GM19023 (cell line): ENCODE results near the gene TFAM.

ENCODE experiments used
- ATAC-seq: cut with Tn5 transposase; IDR thresholded peaks from one replicate; pipeline ENCODE4 v1.9.1; 2021; ENCODE audit warnings: mild to moderate bottlenecking, moderate library complexity; ENCODE audit not compliant: unreplicated experiment

Gene TFAM

DNA sequence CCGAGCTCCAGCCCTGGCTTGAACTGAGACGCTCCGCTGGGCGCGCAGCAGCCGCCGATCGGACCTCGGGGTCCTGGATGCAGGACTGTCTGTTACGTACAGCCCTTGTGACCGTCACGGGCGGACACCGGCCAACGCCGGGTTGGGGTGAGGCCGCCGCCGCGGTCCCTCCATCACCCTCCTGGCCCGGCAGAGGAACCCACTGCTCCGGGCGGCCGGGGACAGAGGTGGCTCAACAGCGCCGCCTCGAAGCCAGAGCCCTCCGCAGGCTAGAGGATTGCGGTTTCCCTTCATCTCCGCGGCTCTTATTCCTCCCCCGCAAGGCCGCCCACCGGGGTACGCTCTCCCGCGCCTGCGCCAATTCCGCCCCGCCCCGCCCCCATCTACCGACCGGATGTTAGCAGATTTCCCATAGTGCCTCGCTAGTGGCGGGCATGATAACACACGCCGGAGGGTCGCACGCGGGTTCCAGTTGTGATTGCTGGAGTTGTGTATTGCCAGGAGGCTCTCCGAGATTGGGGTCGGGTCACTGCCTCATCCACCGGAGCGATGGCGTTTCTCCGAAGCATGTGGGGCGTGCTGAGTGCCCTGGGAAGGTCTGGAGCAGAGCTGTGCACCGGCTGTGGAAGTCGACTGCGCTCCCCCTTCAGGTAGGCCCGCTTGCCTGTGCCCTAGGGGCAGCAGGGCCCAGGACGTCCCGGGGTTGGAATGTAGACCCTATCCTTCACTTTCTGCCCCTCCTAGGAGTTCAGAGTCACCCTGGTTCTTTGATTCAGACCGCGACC, at the start of gene TFAM:
TSS of gene TFAM (plus strand) at position 412 of the 785 bp plus-strand sequence. CDS start at position 550, 138 bp downstream.
- ATAC-seq, result peak; percentile 93

DNA sequence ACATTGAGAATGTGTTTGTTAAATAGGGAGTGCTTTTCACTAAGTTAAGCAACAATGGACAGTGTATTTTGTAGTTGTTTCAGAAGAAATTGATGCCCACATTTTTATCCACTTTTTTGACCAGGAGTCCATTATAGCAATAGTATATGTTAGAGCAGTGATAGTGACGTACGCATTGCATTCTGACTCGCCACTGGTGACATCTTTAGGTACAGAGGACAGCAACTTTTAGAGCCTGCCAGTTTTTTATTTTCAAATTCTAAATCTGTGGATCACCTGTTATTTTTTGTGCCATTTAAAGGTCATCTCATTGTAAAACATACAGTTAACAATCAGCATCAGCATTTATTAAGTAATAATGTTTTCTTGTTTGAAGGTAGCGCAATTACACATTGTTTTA, 49.0 kb upstream of the TFAM start:
- no peak for ATAC-seq

DNA sequence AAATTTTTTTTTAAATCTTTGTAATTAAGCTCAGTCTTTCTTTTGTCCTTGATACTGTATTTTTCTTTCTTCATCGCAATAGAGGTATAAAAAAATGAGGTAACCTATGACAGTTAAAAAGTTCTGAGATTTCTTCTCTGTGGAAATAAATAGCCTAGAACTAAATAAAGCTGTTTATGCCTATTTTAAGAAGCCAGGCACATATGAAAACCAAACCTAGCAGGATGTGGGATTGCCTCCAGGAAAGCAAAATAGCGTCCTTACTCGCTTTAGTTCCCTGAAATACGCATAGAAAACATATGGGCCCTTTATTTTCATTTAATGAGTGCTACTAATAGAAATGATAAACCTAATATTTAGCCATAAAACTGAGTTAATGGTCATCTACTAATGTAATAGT, 43.8 kb upstream of the TFAM start:
- no peak for ATAC-seq

DNA sequence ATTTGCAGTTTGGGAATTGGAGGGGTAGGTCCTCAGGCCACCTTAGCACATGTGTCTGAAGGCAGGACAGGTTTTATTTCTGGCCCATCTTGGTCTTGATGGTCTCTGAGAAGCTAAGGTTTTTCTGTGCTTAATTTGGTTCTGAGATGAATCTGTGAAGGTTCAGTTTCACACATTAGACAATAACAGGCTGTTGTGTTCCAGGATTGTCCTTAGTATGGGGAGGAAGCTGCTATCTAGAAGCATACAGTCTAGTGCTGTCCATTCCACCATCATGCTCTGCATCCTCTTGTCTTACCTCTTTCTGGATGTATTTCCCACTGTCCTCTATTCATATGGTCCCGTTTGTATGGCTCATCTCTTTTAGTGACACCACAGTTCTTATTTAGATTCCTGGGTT, 43.3 kb upstream of the TFAM start:
- ATAC-seq, result no peak

DNA sequence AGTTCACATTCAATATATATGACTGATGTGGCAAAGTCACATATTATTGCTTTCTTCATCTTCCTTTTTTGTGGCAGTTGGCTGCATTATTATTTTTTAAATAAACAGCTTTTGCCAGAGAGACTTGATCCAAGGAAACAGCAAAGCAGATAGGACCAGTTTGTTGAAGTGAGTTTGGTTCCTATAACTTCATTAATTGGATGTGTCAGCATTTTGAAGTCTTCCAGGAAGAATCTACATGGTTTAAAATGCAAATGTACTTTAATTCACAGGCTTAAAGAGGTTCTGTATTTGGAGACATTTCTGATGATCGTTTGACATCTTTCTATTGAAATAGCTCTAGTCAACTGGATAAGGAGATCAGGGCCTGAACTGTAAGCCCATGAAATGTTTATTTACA, 37.2 kb upstream of the TFAM start:
- no peak for ATAC-seq

DNA sequence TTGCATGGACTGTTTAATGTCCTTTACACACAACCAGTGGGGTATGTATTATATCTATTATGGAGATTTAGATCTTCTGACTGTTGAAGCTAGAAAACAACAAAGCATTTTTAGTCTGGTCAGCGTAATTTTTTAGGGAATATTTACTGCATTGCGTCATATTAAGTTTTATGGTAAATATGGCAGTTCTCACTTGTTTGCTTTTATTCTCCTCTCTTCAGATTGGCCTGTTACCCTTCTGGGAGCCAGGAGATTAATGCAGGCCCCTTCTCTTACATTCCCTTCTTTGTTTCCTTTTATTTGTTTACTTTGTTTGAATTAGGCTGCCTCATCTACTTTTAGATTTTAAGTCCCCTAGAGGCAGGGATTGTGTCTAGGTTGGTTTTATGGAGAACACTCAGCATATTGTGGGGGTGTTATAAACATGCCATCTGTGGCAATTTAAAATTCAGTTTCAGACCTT, 36.6 kb upstream of the TFAM start:
- no peak for ATAC-seq

DNA sequence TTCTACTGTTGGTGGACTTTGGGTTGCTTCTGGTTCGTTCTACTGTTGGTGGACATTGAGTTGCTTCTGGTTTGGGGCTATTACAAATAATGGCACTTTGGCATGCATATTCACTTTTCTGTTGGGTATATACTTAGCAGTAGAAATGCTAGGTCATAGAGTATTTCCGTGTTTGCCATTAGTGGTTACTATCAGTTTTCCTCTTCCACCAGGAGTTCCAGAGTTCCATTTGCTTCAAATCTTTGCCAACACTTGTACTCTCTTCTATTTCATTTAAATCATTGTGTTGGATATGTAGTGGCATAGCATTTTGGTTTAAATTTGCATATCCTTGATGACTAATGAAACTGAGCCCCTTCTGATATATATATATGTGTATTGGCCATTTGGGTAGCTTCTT, 35.2 kb upstream of the TFAM start:
- no peak for ATAC-seq

DNA sequence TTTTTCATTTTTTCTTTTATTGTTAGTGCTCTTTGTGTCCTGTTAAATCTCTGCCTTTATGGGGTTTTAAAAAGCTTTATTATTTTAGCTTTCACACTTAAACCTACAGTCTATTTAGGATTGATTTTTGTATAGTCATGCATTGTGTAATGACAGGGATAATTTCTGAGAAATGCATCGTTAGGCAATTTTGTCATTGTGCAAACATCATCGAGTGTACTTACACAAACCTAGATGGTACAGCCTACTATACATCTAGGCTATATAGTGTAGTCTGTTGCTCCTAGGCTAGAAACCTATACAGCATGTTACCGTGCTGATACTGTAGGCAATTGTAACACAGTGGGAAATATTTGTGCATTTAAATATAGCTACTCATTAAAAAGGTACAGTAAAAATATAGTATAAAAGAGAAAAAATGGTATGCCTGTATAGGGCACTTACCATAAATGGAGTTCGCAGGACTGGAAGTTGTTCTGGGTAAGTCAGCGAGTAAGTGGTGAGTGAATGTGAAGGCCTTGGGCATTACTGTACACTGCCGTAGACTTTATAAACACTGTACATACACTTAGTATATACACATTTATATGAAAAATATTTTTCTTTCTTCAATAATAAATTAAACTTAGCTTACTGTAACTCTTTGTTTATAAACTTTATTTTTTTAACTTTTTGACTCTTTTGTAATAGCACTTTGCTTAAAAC, 34.4 kb upstream of the TFAM start:
- ATAC-seq, result no peak

DNA sequence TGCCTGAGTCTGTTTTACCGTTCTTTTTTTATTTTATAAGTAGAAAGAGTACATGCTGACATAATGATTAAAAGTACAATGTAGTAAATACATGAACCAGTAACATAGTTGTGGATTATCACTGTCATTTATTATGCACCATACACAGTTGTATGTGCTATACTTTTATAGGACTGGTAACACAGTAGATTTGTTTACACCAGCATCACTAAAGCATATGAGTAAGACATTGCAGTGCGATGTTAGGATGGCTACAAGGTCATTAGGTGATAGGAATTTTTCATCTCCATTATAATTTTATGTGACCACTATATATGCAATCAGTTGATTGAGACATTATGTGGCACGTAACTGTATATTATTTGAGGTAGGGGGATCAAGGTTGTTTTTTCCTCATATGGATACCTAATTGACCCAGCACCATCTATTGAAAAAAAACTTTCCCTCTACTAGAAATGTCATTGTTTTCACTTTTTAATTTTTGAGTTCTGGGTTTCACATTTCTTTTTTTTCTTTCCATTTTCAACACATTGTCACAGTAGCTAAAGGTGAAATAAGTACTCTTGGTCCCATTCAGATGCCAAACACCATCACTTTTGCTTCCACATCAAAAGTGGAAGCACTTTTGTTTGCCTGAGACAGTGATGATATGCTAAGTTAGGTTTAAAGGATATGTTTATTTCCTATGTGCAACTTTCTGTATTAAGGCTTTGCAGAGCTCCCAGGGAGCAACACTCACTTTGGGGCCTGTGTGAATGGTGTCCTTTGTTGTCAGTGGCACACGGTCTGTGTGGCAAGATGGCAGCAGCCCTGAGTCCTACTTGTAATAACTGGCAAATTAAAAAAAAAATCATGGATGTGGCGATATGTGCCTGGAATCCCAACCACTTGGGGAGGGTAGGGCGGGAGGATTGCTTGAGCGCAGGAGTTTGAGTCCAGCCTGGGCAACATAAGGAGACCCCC, 33.3 kb upstream of the TFAM start:
- no peak for ATAC-seq

DNA sequence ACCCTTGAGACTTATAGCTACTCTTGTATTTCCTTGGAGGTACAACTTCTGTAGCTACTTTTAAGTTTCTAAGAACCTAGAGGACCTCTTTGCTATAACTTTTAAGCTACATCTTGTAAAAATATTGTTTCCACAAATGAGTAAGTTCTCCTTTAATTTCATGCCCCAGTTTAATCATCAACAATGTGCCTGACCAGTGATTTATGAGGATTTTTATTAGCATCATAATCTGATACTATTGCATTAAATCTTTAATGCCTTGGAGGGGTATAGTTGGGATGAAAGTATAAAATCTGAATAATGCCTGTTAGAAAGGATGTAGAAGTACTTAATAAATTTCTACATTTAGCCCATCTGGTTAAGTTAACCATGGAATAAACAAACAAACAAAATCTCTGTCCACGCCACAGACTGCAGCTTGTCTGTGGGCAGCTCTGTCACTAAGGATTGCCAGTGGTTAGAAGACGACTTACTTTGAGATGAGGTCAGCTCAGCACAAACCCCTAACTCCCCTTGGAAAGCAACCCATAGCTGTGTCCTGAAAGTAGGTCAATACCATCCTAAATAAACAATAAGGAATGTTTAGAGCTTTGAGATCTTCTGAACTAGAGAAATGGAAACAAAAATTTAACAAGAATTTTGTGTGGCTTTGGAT, 32.1 kb upstream of the TFAM start:
- no peak for ATAC-seq

DNA sequence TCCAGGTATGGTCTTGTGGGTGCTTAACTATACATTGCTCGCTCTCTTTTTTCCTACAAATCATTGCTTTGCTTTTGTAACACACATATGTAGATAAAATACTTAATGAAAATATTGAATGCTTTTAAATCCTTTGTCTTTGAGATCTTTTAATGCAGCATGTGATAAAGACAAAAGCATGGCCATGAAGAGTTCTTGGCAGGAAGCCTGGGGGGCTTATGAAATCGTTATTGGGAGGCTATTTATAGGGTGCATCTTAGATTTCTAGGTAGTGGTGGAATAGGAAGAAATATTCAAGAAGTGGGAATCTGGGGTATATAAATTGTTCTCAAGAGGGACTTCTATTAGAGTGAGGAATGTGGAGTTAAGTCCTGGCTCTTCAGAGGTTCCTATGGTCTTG, 28.5 kb upstream of the TFAM start:
- no peak for ATAC-seq

DNA sequence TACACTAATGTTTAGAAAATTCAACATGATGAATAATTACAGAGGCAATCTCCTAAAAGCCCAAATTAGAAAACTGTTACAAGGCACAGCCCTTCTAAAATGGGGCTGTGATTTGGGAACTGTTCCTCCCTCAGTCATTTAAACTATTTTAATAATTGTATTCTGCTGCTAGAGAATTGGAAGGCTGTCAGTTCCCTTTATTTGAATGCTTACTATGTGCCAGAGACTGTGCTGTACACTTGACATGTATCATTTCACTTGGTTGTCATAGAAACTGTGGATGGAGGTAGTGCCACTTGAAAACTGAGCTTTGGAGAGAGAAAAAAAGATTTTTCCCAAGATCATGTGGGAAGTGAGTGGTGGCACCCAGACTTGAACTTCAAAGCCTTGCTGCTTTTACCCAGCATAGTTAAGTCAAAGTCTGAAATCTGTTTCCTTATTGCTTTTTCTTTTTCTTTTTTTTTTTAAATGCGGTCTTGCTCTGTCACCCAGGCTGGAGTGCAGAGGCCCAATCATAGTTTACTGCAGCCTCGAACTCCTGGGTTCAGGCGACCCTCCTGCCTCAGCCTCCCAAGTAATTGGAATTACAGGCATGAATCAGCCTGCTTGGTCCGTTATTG, 26.8 kb upstream of the TFAM start:
- ATAC-seq, result no peak

DNA sequence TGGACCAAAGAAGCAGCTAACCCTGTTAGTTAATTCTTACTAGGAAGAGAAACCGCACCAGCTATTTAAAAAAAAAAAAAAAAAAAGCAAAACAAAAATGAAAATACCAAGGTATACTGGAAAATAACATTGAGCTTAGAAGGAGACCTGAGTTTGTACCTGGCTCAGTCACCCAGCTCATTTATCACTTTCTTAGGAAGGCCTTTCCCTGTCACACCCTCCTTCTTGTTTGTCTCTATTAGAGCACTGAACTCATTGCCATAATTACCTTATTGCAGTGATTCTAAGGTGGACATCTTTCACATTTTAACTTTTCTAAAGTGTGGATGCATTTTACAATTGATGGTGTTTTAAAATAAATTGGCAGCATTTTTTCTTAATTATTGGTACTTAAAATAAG, 26.3 kb upstream of the TFAM start:
- no peak for ATAC-seq

DNA sequence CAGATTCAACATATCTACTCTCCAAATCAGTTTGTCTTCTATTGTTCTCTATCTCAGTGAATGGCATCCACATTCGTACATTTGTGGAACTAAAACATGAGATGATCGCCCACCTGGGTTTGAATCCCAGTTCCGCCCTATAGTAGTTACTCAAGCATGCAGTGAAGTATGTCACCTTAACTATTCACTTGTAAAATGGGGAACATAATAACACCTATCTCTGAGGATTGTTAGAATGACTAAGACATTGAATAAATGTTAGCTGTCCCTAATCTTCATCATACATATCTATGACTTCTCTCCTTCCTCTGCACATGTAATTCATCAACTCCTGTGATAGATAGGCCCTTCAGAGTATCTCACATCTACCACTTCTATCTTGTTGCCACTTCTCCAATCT, 25.7 kb upstream of the TFAM start:
- no peak for ATAC-seq

DNA sequence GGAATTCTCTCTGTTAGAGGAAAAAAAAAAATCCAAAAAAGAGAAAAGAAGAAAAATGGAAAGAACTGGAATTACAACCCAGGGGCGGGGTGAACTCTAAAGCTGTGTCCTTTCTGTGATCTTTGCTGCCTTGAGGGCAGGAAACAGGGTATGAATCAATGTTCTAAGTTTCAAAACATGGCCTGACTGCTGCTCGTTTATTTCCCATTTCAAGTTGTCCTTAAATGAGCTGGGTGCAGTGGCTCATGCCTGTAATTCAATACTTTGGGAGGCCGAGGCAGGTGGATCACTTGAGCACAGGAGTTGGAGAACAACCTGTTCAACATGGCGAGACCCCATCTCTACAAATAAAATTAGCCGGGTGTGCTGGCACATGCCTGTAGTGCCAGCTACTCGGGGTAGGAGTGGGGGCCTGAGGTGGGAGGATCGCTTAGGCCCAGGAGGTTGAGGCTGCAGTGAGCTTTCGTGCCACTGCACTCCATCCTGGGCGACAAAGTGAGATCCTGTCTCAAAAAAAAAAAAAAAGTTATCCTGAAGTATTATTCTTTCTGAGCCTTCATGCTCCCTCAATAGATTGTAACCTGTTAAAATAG, 24.7 kb upstream of the TFAM start:
- no peak for ATAC-seq

DNA sequence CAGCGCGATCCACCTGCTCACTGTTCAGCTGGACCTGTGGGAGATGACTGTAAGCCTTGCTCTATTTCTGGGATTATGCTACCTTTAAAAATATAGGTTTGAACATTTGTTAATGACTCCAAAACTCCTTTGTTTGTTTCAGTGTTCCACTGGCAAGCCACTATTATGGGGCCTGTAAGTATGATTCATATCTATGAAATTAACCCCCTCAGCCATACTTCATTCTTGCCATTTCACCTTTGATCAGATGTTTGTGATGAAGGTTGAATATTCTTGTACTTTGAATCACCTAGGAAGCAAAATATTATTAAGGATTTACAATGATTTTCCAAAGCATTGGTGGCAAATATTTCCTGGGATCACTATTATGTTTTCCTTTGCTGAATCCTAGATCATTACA, 23.9 kb upstream of the TFAM start:
- no peak for ATAC-seq

DNA sequence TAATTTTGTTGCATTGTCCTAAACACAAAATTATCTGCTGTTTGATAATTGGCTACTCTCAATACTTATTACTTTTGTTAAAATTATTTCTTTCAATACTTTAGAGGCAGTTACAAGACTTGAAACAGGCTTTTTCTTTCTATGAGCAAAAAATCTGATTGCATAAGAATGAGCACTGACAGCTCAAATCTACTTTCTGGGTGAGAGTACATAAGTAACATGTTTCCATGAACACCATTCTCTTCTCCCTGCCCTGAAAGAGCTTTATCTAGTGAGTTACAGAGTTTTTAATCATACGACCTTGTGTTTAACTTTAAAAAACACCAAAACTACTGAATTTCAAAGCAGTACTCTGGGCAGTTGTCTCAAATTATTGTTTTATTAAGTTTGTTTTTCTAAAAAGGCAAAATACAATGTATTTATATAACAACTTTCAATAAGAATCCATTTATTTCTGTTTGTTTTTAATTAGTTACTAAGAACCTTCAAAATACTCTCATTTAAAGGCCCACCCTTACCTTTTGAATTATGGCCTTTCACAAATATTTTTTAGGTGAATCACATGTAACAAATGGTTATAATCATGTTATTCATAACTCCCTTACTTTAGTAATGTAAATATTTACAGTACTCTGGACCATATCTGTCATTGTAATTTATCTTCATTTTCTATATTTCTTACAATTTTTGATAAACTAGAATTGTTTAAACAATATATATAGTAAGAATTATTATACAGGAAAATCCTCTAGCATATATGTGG, 23.0 kb upstream of the TFAM start:
- no peak for ATAC-seq

DNA sequence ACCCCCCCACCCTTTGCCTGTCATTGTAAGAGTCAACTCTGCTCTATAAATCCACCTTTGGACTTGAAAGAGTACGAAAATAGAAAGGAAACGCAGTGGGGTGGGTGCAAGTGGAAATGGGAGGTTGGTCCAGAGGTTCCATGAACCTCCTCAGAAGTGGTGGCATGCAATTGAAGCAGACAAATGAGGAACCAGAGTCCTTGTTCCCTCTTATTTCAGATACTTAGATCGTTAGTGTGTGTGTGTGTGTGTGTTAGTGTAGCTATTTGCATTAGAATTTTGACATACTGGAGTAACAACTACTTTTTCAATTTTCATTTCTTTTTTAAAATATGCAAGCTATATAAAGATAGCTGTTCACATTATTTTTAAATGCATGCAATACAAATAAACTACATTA, 18.1 kb upstream of the TFAM start:
- no peak for ATAC-seq

DNA sequence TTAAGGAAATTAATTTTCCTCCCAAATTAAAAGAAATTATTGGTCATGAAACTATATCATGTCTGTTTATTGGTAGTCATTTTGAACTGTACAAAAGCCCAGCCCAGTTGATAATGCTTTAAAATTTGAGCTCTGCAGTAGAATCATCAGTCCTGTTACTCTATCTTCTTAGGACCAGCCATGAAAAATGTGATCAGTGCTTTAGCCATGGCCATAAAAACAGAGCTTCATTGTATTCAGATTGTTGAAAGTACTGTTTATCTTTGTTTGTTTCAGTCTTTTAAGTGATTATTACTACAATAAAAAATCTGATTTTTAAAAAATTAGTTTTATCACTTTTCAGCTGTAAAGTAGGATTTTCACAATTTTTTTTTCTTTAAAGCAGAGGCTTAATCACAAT, 13.7 kb upstream of the TFAM start:
- no peak for ATAC-seq
